Iris pigment epithelial cell (primary cell): ENCODE measurements around the gene SH2B3.

Experiments used
- DNase-seq: peaks from one replicate; pipeline ENCODE4 v3.0.0-alpha.2; 2011; ENCODE audit warnings: low read depth

The SH2B3 gene

GRCh38 chr12:111444925-111445725 is 39.4 kb downstream of the SH2B3 start:
- DNase-seq, result peak; percentile 44

GRCh38 chr12:111445726-111446581 is 40.2 kb downstream of the SH2B3 start:
- peak; percentile 48 for DNase-seq

GRCh38 chr12:111446631-111447570 is 41.2 kb downstream of the SH2B3 start:
- no peak for DNase-seq

GRCh38 chr12:111447571-111448265 is 42.0 kb downstream of the SH2B3 start:
- DNase-seq, result no peak

- no peak for DNase-seq
These were observed 42.6 kb downstream of the SH2B3 start for GRCh38 chr12:111448266-111448830.

GRCh38 chr12:111448846-111449790 is 43.4 kb downstream of the SH2B3 start:
- no peak for DNase-seq

- no peak for DNase-seq
These were observed 45.0 kb downstream of the SH2B3 start for GRCh38 chr12:111450676-111451075.

- no peak for DNase-seq
These were observed 45.5 kb downstream of the SH2B3 start for GRCh38 chr12:111451232-111451631.

- DNase-seq, result no peak
These were observed 46.0 kb downstream of the SH2B3 start for GRCh38 chr12:111451649-111452129.

- no peak for DNase-seq
These were observed 47.6 kb downstream of the SH2B3 start for GRCh38 chr12:111453071-111453989.

GRCh38 chr12:111454311-111454710 is 48.6 kb downstream of the SH2B3 start:
- no peak for DNase-seq

GRCh38 chr12:111454716-111455447 is 49.2 kb downstream of the SH2B3 start:
- DNase-seq, result no peak

GRCh38 chr12:111455448-111456320 is 50.0 kb downstream of the SH2B3 start:
- peak; percentile 75 for DNase-seq

GRCh38 chr12:111457071-111457470 is 51.3 kb downstream of the SH2B3 start:
- no peak for DNase-seq

GRCh38 chr12:111457577-111457976 is 51.9 kb downstream of the SH2B3 start:
- DNase-seq, result no peak

GRCh38 chr12:111458546-111459172 is 52.9 kb downstream of the SH2B3 start:
- no peak for DNase-seq
